HEK293 (cell line): ENCODE measurements around the gene ASCL2.

Experiments used
- CTCF ChIA-PET: fragments of 350-600 bp; formaldehyde crosslinking; extraction: SDS; loops from one replicate; lab custom pipeline; 2021; ENCODE audit warnings: antibody characterized with exemption; lab: Yijun Ruan, JAX
- POLR2A ChIA-PET: fragments of 300-600 bp; formaldehyde crosslinking; extraction: SDS; loops from one replicate; lab custom pipeline; 2020; ENCODE audit warnings: antibody characterized with exemption, inconsistent platforms; lab: Yijun Ruan, JAX
- H3K27ac ChIP-seq: fragments of 200-500 bp; sonication (Bioruptor generic); 2 replicates; pipeline ENCODE4 v1.5.1; 2014; ENCODE audit warnings: low read depth, low read length, control low read depth, inconsistent platforms; ENCODE audit errors: extremely low read depth
- H3K36me3 ChIP-seq, 2 experiments: fragments of 200-500 bp in 1 of 2; sonication (Bioruptor generic) in 1 of 2; 1 replicate in 1 of 2; 2 replicates in 1 of 2; pipeline ENCODE4 v1.5.1; 2014 to 2017; ENCODE audit warnings: inconsistent platforms in 2 of 2, low read length in 2 of 2; ENCODE audit not compliant: control insufficient read depth in 2 of 2, insufficient read depth in 1 of 2
- H3K4me1 ChIP-seq: fragments of 200-500 bp; sonication (Bioruptor generic); 2 replicates; pipeline ENCODE4 v1.5.1; 2014; ENCODE audit warnings: mild to moderate bottlenecking, low read length, inconsistent platforms; ENCODE audit not compliant: control insufficient read depth, insufficient read depth
- H3K4me3 ChIP-seq: 2 replicates; pipeline ENCODE4 v1.5.1; 2011; ENCODE audit warnings: low read depth, mild to moderate bottlenecking, control low read depth, low read length, moderate library complexity
- H3K9me3 ChIP-seq: fragments of 200-500 bp; sonication (Bioruptor generic); 2 replicates; pipeline ENCODE4 v1.5.1; 2014; ENCODE audit warnings: low read depth, low read length, inconsistent platforms; ENCODE audit not compliant: control insufficient read depth, insufficient read depth
- GFI1B ChIP-seq: fragments of 450-650 bp; formaldehyde crosslinking; IDR thresholded peaks from 2 replicates; pipeline ENCODE4 v1.5.1; 2016; ENCODE audit warnings: missing biosample characterization, missing genetic modification characterization
- HIC1 ChIP-seq: fragments of 450-650 bp; formaldehyde crosslinking; IDR thresholded peaks from 2 replicates; pipeline ENCODE4 v1.5.1; 2016; ENCODE audit warnings: missing biosample characterization, missing genetic modification characterization
- HOXA7 ChIP-seq: sonication (generic); formaldehyde crosslinking; IDR thresholded peaks from 2 replicates; pipeline ENCODE4 v1.8.1; 2022; ENCODE audit warnings: missing genetic modification reagents, borderline replicate concordance
- IKZF3 ChIP-seq: fragments of 450-650 bp; IDR thresholded peaks from 2 replicates; pipeline ENCODE4 v1.5.0; 2018; ENCODE audit warnings: missing biosample characterization, mild to moderate bottlenecking, missing genetic modification characterization, moderate library complexity
- KLF1 ChIP-seq: fragments of 450-650 bp; formaldehyde crosslinking; IDR thresholded peaks from 2 replicates; pipeline ENCODE4 v1.5.1; 2016; ENCODE audit warnings: missing biosample characterization, missing genetic modification characterization
- KLF8 ChIP-seq: fragments of 450-650 bp; formaldehyde crosslinking; IDR thresholded peaks from 2 replicates; pipeline ENCODE4 v1.5.1; 2016; ENCODE audit warnings: missing biosample characterization, missing genetic modification characterization
- OSR2 ChIP-seq: fragments of 450-650 bp; formaldehyde crosslinking; IDR thresholded peaks from 2 replicates; pipeline ENCODE4 v1.5.1; 2016; ENCODE audit warnings: missing biosample characterization, missing genetic modification characterization
- OVOL3 ChIP-seq: fragments of 450-650 bp; formaldehyde crosslinking; IDR thresholded peaks from 2 replicates; pipeline ENCODE4 v1.5.1; 2016; ENCODE audit warnings: missing biosample characterization, missing genetic modification characterization
- ZBTB21 ChIP-seq: fragments of 450-650 bp; formaldehyde crosslinking; IDR thresholded peaks from 2 replicates; pipeline ENCODE4 v1.5.1; 2017; ENCODE audit warnings: missing biosample characterization, missing genetic modification characterization
- ZBTB6 ChIP-seq: fragments of 450-650 bp; formaldehyde crosslinking; IDR thresholded peaks from 2 replicates; pipeline ENCODE4 v1.5.1; 2017; ENCODE audit warnings: missing biosample characterization, missing genetic modification characterization
- ZIC2 ChIP-seq: fragments of 450-650 bp; formaldehyde crosslinking; IDR thresholded peaks from 2 replicates; pipeline ENCODE4 v1.5.1; 2016; ENCODE audit warnings: missing biosample characterization, missing genetic modification characterization
- ZNF10 ChIP-seq: fragments of 450-650 bp; formaldehyde crosslinking; IDR thresholded peaks from 2 replicates; pipeline ENCODE4 v1.5.1; 2017; ENCODE audit warnings: missing biosample characterization, missing genetic modification characterization
- ZNF121 ChIP-seq: fragments of 450-650 bp; formaldehyde crosslinking; IDR thresholded peaks from 2 replicates; pipeline ENCODE4 v1.5.1; 2016; ENCODE audit warnings: missing biosample characterization, missing genetic modification characterization
- ZNF140 ChIP-seq: fragments of 450-650 bp; formaldehyde crosslinking; IDR thresholded peaks from 2 replicates; pipeline ENCODE4 v1.5.1; 2016; ENCODE audit warnings: missing biosample characterization, missing genetic modification characterization
- ZNF174 ChIP-seq: fragments of 450-650 bp; formaldehyde crosslinking; IDR thresholded peaks from 2 replicates; pipeline ENCODE4 v1.5.0; 2017; ENCODE audit warnings: missing biosample characterization, mild to moderate bottlenecking, missing genetic modification characterization
- ZNF18 ChIP-seq: fragments of 450-650 bp; formaldehyde crosslinking; IDR thresholded peaks from 2 replicates; pipeline ENCODE4 v1.5.1; 2016; ENCODE audit warnings: missing biosample characterization, missing genetic modification characterization
- ZNF184 ChIP-seq: fragments of 450-650 bp; IDR thresholded peaks from 2 replicates; pipeline ENCODE4 v1.5.1; 2018; ENCODE audit warnings: missing biosample characterization, mild to moderate bottlenecking, missing genetic modification characterization
- ZNF211 ChIP-seq: fragments of 450-650 bp; formaldehyde crosslinking; IDR thresholded peaks from 2 replicates; pipeline ENCODE4 v1.5.1; 2016; ENCODE audit warnings: low read depth, missing biosample characterization, missing genetic modification characterization
- ZNF266 ChIP-seq: fragments of 450-650 bp; formaldehyde crosslinking; IDR thresholded peaks from 2 replicates; pipeline ENCODE4 v1.5.1; 2016; ENCODE audit warnings: missing biosample characterization, missing genetic modification characterization, low read depth
- ZNF426 ChIP-seq: fragments of 450-650 bp; formaldehyde crosslinking; IDR thresholded peaks from 2 replicates; pipeline ENCODE4 v1.5.1; 2017; ENCODE audit warnings: missing biosample characterization, missing genetic modification characterization, mild to moderate bottlenecking, inconsistent platforms, moderate library complexity
- ZNF48 ChIP-seq: fragments of 450-650 bp; formaldehyde crosslinking; IDR thresholded peaks from 2 replicates; pipeline ENCODE4 v1.5.1; 2016; ENCODE audit warnings: missing biosample characterization, missing genetic modification characterization
- ZNF521 ChIP-seq: fragments of 450-650 bp; formaldehyde crosslinking; IDR thresholded peaks from 2 replicates; pipeline ENCODE4 v1.5.1; 2017; ENCODE audit warnings: missing biosample characterization, mild to moderate bottlenecking, missing genetic modification characterization
- ZNF555 ChIP-seq: fragments of 450-650 bp; formaldehyde crosslinking; conservative IDR thresholded peaks from 2 replicates; pipeline ENCODE4 v1.5.1; 2017; ENCODE audit warnings: missing biosample characterization, mild to moderate bottlenecking, missing genetic modification characterization, inconsistent platforms
- ZNF707 ChIP-seq: fragments of 450-650 bp; formaldehyde crosslinking; IDR thresholded peaks from 2 replicates; pipeline ENCODE4 v1.5.1; 2016; ENCODE audit warnings: missing biosample characterization, missing genetic modification characterization
- ZNF785 ChIP-seq: fragments of 450-650 bp; formaldehyde crosslinking; IDR thresholded peaks from 2 replicates; pipeline ENCODE4 v1.5.1; 2016; ENCODE audit warnings: missing biosample characterization, missing genetic modification characterization
- ZSCAN23 ChIP-seq: fragments of 450-650 bp; formaldehyde crosslinking; IDR thresholded peaks from 2 replicates; pipeline ENCODE4 v1.5.1; 2016; ENCODE audit warnings: missing biosample characterization, missing genetic modification characterization
- ZXDB ChIP-seq: fragments of 450-650 bp; formaldehyde crosslinking; IDR thresholded peaks from 2 replicates; pipeline ENCODE4 v1.5.1; 2016; ENCODE audit warnings: missing biosample characterization, missing genetic modification characterization

ASCL2 gene

GRCh38 chr11:2317354-2318050 lies 47.1 kb upstream of the ASCL2 start:
- Histone ChIP-seq H3K9me3 (no peaks in the 10 kb centered on the region), H3K4me3 (no peak overlapping the region), H3K36me3 (no peaks in the 10 kb centered on the region), H3K27ac (no peak overlapping the region), H3K4me1 (peaks cover 2% of the 10 kb centered on the region; the same call in 1 of the 2 replicates)
- TF ChIP-seq ZNF266 (tag by site-specific recombination) (no peak), ZNF521 (tag by site-specific recombination) (no peak), ZSCAN23 (no peak), KLF8 (no peak), ZIC2 (tag by site-specific recombination) (no peak), ZNF10 (no peak), ZNF707 (tag by site-specific recombination) (no peak), ZNF121 (tag by site-specific recombination) (no peak), OSR2 (tag by site-specific recombination) (no peak), ZNF18 (tag by site-specific recombination) (no peak), ZNF174 (tag by site-specific recombination) (no peak), KLF1 (tag by site-specific recombination) (no peak)
- ChIA-PET POLR2A (interaction anchor here (1.1 kb wide), 1 partner anchor 13 kb away, joined by 3 read pairs; no protein-coding TSS in a partner anchor), CTCF (interaction anchor here (0.6 to 2.6 kb wide), 3 partner anchors 12 to 206 kb away, joined by 3 to 9 read pairs (median 3); no protein-coding TSS in a partner anchor)

GRCh38 chr11:2316963-2317244 lies 46.5 kb upstream of the ASCL2 start:
- H3K4me1 ChIP-seq, result peaks cover 2% of the 10 kb centered on the region; the same call in 1 of the 2 replicates
- H3K9me3 ChIP-seq, result no peaks in the 10 kb centered on the region
- no peaks in the 10 kb centered on the region for H3K36me3 ChIP-seq
- no peak overlapping the region for H3K27ac ChIP-seq
- CTCF ChIA-PET, result interaction anchor here (0.6 to 1.1 kb wide), 2 partner anchors 103 to 206 kb away, joined by 3 read pairs; no protein-coding TSS in a partner anchor
- POLR2A ChIA-PET, result interaction anchor here (1.1 kb wide), 1 partner anchor 12 kb away, joined by 3 read pairs; no protein-coding TSS in a partner anchor
- no peak overlapping the region for H3K4me3 ChIP-seq
- no peak for TF ChIP-seq HOXA7 (CRISPR knock-in tag)
- TF ChIP-seq OVOL3 (tag by site-specific recombination), result no peak
- no peak for TF ChIP-seq ZNF785 (tag by site-specific recombination)
- no peak for TF ChIP-seq GFI1B
- no peak for TF ChIP-seq ZXDB (tag by site-specific recombination)

GRCh38 chr11:2316169-2316962 lies 46.0 kb upstream of the ASCL2 start:
- Histone ChIP-seq H3K4me3 (no peak overlapping the region), H3K9me3 (no peaks in the 10 kb centered on the region), H3K27ac (no peak overlapping the region), H3K4me1 (peaks cover 2% of the 10 kb centered on the region; the same call in 1 of the 2 replicates), H3K36me3 (no peaks in the 10 kb centered on the region)
- POLR2A ChIA-PET, result no interaction called here
- CTCF ChIA-PET, result interaction anchor here (0.6 kb wide), 1 partner anchor 207 kb away, joined by 3 read pairs; no protein-coding TSS in a partner anchor
- TF ChIP-seq ZNF184 (tag by site-specific recombination), result no peak
- no peak for TF ChIP-seq ZNF140 (tag by site-specific recombination)
- TF ChIP-seq HIC1, result no peak
- no peak for TF ChIP-seq ZNF426 (tag by site-specific recombination)
- no peak for TF ChIP-seq ZNF48 (tag by site-specific recombination)
- no peak for TF ChIP-seq ZNF211 (tag by site-specific recombination)
- TF ChIP-seq ZNF555 (tag by site-specific recombination), result no peak
- TF ChIP-seq ZBTB6 (tag by site-specific recombination), result no peak
- TF ChIP-seq ZBTB21 (tag by site-specific recombination), result no peak
- TF ChIP-seq IKZF3 (tag by site-specific recombination), result no peak
